HL-60 (cell line): ENCODE data around the gene PTPRC.

Source experiments
- CTCF ChIP-seq: IDR thresholded peaks from one replicate; pipeline ENCODE4 v1.5.1; 2011; ENCODE audit warnings: low read length, control low read depth, inconsistent platforms; ENCODE audit not compliant: insufficient read depth
- SPI1 ChIP-seq: IDR thresholded peaks from 2 replicates; pipeline ENCODE4 v1.6.1; 2012; ENCODE audit warnings: low read depth, mild to moderate bottlenecking, borderline replicate concordance

DNA sequence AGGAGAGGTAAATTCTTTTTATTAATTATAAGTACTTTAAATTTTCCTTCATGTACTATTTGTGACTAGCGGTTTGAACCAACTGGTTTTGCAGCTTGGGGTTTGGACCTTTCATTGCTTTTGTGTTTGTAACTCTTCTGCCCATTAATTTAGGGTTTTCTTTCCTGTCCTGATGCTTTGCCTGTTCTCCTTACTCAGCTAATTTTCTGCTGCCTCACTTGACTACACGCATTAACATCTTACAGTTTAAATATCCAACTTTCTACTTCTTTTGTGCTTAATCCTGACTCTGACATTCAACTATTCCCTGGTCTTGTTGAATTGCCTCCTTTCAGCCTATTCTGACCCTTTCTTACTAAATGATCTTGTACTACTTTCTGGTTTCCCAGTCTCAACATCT is 135.6 kb downstream of the PTPRC start:
- TF ChIP-seq CTCF (no peak), SPI1 (no peak)
